HEK293T (cell line): Measurements from ENCODE around the gene MAP4K4.

Experiments used
- ARNT ChIP-seq: fragments of 450-650 bp; IDR thresholded peaks from 2 replicates; pipeline ENCODE4 v1.6.1; 2017; ENCODE audit warnings: mild to moderate bottlenecking
- BHLHE40 ChIP-seq: fragments of 450-650 bp; IDR thresholded peaks from 2 replicates; pipeline ENCODE4 v1.6.1; 2016; ENCODE audit warnings: mild to moderate bottlenecking, moderate library complexity, borderline replicate concordance
- CTBP1 ChIP-seq: fragments of 450-650 bp; IDR thresholded peaks from 2 replicates; pipeline ENCODE4 v1.6.1; 2016; ENCODE audit warnings: borderline replicate concordance
- FOXA1 ChIP-seq: fragments of 450-650 bp; IDR thresholded peaks from 2 replicates; pipeline ENCODE4 v1.6.1; 2016; ENCODE audit warnings: mild to moderate bottlenecking
- FOXK2 ChIP-seq: fragments of 450-650 bp; IDR thresholded peaks from 2 replicates; pipeline ENCODE4 v1.6.1; 2016; ENCODE audit warnings: mild to moderate bottlenecking
- FOXM1 ChIP-seq: fragments of 450-650 bp; IDR thresholded peaks from 2 replicates; pipeline ENCODE4 v1.6.1; 2017; ENCODE audit warnings: mild to moderate bottlenecking, borderline replicate concordance
- L3MBTL2 ChIP-seq: fragments of 450-650 bp; conservative IDR thresholded peaks from 2 replicates; pipeline ENCODE4 v1.6.1; 2016; ENCODE audit warnings: mild to moderate bottlenecking
- LEF1 ChIP-seq: fragments of 450-650 bp; IDR thresholded peaks from 2 replicates; pipeline ENCODE4 v1.6.1; 2017; ENCODE audit warnings: mild to moderate bottlenecking, borderline replicate concordance
- NFRKB ChIP-seq: fragments of 450-650 bp; IDR thresholded peaks from 2 replicates; pipeline ENCODE4 v1.6.1; 2016; ENCODE audit warnings: mild to moderate bottlenecking, moderate library complexity
- SP1 ChIP-seq: fragments of 450-650 bp; IDR thresholded peaks from 2 replicates; pipeline ENCODE4 v1.6.1; 2017
- SUZ12 ChIP-seq: fragments of 450-650 bp; IDR thresholded peaks from 2 replicates; pipeline ENCODE4 v1.6.1; 2016; ENCODE audit warnings: mild to moderate bottlenecking
- ZNF384 ChIP-seq: fragments of 450-650 bp; IDR thresholded peaks from 2 replicates; pipeline ENCODE4 v1.6.1; 2016
- TF ChIP-seq, protein P1 (sequence below): fragments of 450-650 bp; IDR thresholded peaks from 2 replicates; pipeline ENCODE4 v1.6.1; 2016

DNA sequence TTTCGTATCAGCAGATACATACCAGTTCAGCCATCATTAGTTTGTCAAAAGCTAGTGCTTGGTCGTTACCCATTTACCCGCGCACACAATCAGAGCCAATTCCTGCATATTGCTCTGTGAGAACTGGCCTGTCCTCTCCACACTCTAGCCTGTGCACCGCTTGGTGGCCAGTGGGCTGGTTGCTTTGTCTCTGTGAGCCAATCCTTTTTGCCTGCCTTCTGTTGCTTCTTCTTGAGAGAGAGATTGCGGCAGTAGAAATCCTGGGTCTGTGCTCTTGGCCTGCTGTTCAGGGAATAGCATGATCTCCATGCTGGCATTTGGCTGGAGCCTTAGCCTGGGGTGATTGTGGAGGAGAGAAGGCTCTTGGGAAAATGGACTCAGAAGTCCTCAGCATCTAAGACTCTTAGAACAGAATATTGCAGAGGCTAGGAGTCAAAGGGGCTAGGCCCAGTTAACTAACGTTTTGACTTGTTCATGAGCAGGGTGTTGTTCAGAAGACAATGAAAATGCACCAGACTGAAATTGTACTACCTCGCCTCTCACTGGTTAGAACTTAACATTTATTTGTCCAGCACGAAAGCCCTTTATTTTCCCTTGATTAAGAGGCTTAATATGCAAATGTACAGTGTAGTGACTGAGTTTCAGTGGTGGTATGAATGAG is 37.1 kb downstream of the MAP4K4 start:
- no peak for TF ChIP-seq SUZ12
- TF ChIP-seq BHLHE40: no peak
- no peak for TF ChIP-seq ZNF384
- no peak for TF ChIP-seq ARNT
- TF ChIP-seq FOXK2: no peak
- TF ChIP-seq, protein P1, sequence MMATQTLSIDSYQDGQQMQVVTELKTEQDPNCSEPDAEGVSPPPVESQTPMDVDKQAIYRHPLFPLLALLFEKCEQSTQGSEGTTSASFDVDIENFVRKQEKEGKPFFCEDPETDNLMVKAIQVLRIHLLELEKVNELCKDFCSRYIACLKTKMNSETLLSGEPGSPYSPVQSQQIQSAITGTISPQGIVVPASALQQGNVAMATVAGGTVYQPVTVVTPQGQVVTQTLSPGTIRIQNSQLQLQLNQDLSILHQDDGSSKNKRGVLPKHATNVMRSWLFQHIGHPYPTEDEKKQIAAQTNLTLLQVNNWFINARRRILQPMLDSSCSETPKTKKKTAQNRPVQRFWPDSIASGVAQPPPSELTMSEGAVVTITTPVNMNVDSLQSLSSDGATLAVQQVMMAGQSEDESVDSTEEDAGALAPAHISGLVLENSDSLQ: no peak
- TF ChIP-seq SP1: no peak
- no peak for TF ChIP-seq FOXM1
- no peak for TF ChIP-seq NFRKB
- no peak for TF ChIP-seq LEF1
- TF ChIP-seq FOXA1: no peak
- no peak for TF ChIP-seq CTBP1
- TF ChIP-seq L3MBTL2: no peak
